Natural killer cell (primary cell): ENCODE measurements around the gene HPSE2. TPM values are rescaled to one million over a fixed set of nuclear protein-coding genes. Genes with fewer than 3 reads are reported as not detected.

Experiments
- ATAC-seq, 3 donors: fragments of 150-1000 bp in 2 of 3; fragments of 200-7000 bp in 1 of 3; cut with Tn5 transposase; 1 replicate in 1 of 3; 2 replicates in 2 of 3; pipeline ENCODE4 v1.10.0; 2021; ENCODE audit warnings: mild to moderate bottlenecking in 2 of 3, moderate library complexity in 2 of 3
- DNase-seq, 2 donors: peaks; one replicate each; pipeline versions ENCODE4 v3.0.0 to v3.0.0-alpha.2; 2013 to 2021; ENCODE audit warnings: mixed read lengths in 1 of 2
- H3K27ac ChIP-seq: one replicate; pipeline ENCODE4 v1.5.1; 2013; ENCODE audit warnings: mild to moderate bottlenecking, low read length
- H3K27me3 ChIP-seq: one replicate; pipeline ENCODE4 v1.6.1; 2013; ENCODE audit warnings: low read length; ENCODE audit not compliant: control insufficient read depth, insufficient read depth
- H3K36me3 ChIP-seq: one replicate; pipeline ENCODE4 v1.6.1; 2013; ENCODE audit warnings: low read length; ENCODE audit not compliant: control insufficient read depth, insufficient read depth
- H3K4me1 ChIP-seq: one replicate; pipeline ENCODE4 v1.6.1; 2013; ENCODE audit warnings: low read length; ENCODE audit not compliant: control insufficient read depth, insufficient read depth
- H3K4me3 ChIP-seq: one replicate; pipeline ENCODE4 v1.5.1; 2013; ENCODE audit warnings: low read length
- H3K9me3 ChIP-seq: one replicate; pipeline ENCODE4 v1.6.1; 2013; ENCODE audit warnings: low read length; ENCODE audit not compliant: control insufficient read depth, insufficient read depth
- H3K27ac Mint-ChIP-seq, 2 donors: one replicate each; pipeline ENCODE4 v1.8.0; 2022; ENCODE audit warnings: mild to moderate bottlenecking in 2 of 2, mixed read lengths in 2 of 2, moderate library complexity in 1 of 2
- H3K27me3 Mint-ChIP-seq, 2 donors: one replicate each; pipeline ENCODE4 v1.8.0; 2022; ENCODE audit warnings: low read depth in 2 of 2, mixed read lengths in 2 of 2
- H3K36me3 Mint-ChIP-seq: one replicate; pipeline ENCODE4 v1.8.0; 2022; ENCODE audit warnings: mixed read lengths
- H3K4me1 Mint-ChIP-seq, 2 donors: one replicate each; pipeline ENCODE4 v1.8.0; 2022; ENCODE audit warnings: mixed read lengths in 2 of 2
- H3K4me3 Mint-ChIP-seq: one replicate; pipeline ENCODE4 v1.8.0; 2022; ENCODE audit warnings: mild to moderate bottlenecking, moderate library complexity, mixed read lengths
- H3K9me3 Mint-ChIP-seq, 2 donors: one replicate each; pipeline ENCODE4 v1.8.0; 2022; ENCODE audit warnings: mixed read lengths in 2 of 2
- CTCF ChIP-seq: fragments of 200-600 bp; IDR thresholded peaks from one replicate; pipeline ENCODE4 v1.8.0; 2022; ENCODE audit warnings: antibody characterized with exemption
- WGBS: methylation state at CpG from one replicate; pipeline ENCODE4 v1.1.7; 2013; ENCODE audit warnings: missing lambda C conversion rate; ENCODE audit not compliant: insufficient coverage; 5-methylcytosine and 5-hydroxymethylcytosine counted together
- intact Hi-C: fragments of 100-400 bp; cut with micrococcal nuclease; formaldehyde crosslinking; loops from one replicate; pipeline ENCODE4 v1.14.2; 2022
- total RNA-seq, 4 donors: library from RNA; stranded (reverse); fragments of 120-200 nt in 1 of 4; gene quantifications; one replicate each; pipeline versions ENCODE4 v1.2.3 to v1.2.4, GENCODE V29; 2013 to 2022

The HPSE2 gene
- total RNA-seq, 3 donors from 2014 or later (not counting 1 experiment from before 2014, with no cell fraction given): not detected

DNA sequence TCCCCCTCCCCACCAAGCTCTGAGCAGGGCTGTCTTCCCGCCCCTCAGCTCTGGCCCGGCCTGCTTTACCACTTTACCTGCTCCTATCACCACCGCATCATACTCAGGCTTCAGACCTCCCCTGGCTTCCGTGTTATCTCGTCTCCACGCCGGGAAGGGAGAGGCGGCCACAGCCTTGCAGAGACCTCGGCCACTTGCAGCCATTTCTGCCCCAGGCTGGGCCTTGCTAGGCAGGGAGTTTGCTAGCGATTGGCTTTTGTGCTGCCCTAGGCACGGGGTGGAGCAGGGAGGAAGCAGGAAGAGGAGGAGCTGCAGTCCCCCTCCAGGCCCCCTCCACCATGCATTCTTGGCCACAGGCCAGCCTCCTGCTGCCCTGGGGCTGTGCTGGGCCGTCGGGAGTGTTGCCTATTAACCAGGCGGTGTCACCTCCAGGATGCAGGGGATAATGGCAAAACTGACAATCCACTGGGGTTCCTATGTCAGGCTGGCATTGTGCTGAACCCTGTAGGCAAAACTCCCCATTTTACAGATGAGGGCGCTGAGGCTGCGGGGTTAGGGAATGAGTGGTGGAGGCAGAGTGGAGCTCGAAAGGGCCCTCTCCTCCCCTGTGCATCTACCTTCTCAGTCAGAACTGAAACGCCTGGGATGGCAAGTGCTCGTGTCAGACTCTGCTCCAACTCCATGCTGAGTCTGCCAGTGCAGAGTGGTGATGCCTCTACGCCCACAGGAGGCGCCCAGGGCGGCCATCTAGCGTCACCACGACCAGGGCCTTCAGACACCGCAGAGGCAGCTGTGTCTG is 820.5 kb downstream of the HPSE2 start, which contains the start of gene PYROXD2:
Gene PYROXD2 (minus strand): TSS at position 251 of the 799 bp plus-strand sequence. CDS start 47 bp downstream, at position 204.
- TF ChIP-seq CTCF: no peak
- Histone ChIP-seq H3K36me3 (peaks cover 30% of the 10 kb centered on the region), H3K27ac (peak within 1 kb of the TSS; percentile 53), H3K4me1 (peaks cover 18% of the 10 kb centered on the region), H3K9me3 (no peaks in the 10 kb centered on the region), H3K27me3 (no peaks in the 10 kb centered on the region), H3K4me3 (peak within 1 kb of the TSS; percentile 54)
- intact Hi-C loops: no loop called here
- peak within 1 kb of the TSS; percentile 98 for H3K4me3 Mint-ChIP-seq
- peak; percentile 71 to 94 (median 93) for ATAC-seq
- WGBS: 40% methylated on average over 25 of the region's 25 CpGs
- peaks cover 7% of the 10 kb centered on the region for H3K36me3 Mint-ChIP-seq
- peaks cover 12 to 23% of the 10 kb centered on the region in 2 donors for H3K4me1 Mint-ChIP-seq
- H3K27ac Mint-ChIP-seq: peak within 1 kb of the TSS; percentile 83 to 96
- DNase-seq: peak; percentile 41 to 81
- no peaks in the 10 kb centered on the region for H3K9me3 Mint-ChIP-seq
- no peaks in the 10 kb centered on the region for H3K27me3 Mint-ChIP-seq

- H3K36me3 ChIP-seq: peaks cover 24% of the 10 kb centered on the region
Observed at GRCh38 chr10:98414578-98414931, 821.1 kb downstream of the HPSE2 start.

GRCh38 chr10:98411768-98412167 is 823.9 kb downstream of the HPSE2 start:
- Mint-ChIP-seq H3K4me3 (no peak overlapping the region), H3K4me1 (peaks cover 12 to 28% of the 10 kb centered on the region in 2 donors), H3K9me3 (no peaks in the 10 kb centered on the region), H3K27me3 (no peaks in the 10 kb centered on the region), H3K27ac (no peak overlapping the region), H3K36me3 (no peaks in the 10 kb centered on the region)
- intact Hi-C loops: no loop called here
- DNase-seq: no peak
- Histone ChIP-seq H3K4me1 (peaks cover 18% of the 10 kb centered on the region), H3K27me3 (no peaks in the 10 kb centered on the region), H3K36me3 (peaks cover 2% of the 10 kb centered on the region), H3K27ac (no peak overlapping the region), H3K9me3 (no peaks in the 10 kb centered on the region), H3K4me3 (no peak overlapping the region)
- WGBS: 100% methylated on average over 1 of the region's 1 CpG
- no peak for ATAC-seq
- no peak for TF ChIP-seq CTCF

More at GRCh38 chr10:98414578-98414931, 821.1 kb downstream of the HPSE2 start:
- Mint-ChIP-seq H3K27ac (peak overlapping the region; percentile 83 to 96), H3K27me3 (no peaks in the 10 kb centered on the region), H3K4me3 (peak overlapping the region; percentile 98), H3K9me3 (no peaks in the 10 kb centered on the region), H3K36me3 (peaks cover 2% of the 10 kb centered on the region), H3K4me1 (peaks cover 12 to 23% of the 10 kb centered on the region in 2 donors)
- Histone ChIP-seq H3K27me3 (no peaks in the 10 kb centered on the region), H3K4me3 (peak overlapping the region; percentile 54), H3K27ac (peak overlapping the region; percentile 53), H3K9me3 (no peaks in the 10 kb centered on the region), H3K4me1 (peaks cover 18% of the 10 kb centered on the region)
- peak in 1 of 3 donors; percentile 2 for ATAC-seq
- intact Hi-C loops: no loop called here
- no peak for DNase-seq
- no peak for TF ChIP-seq CTCF
- WGBS: 40% methylated on average over 2 of the region's 3 CpGs
